K562 (cell line): Measurements from ENCODE around the gene SOWAHB. TPM values are rescaled to one million over a fixed set of nuclear protein-coding genes. Genes with fewer than 3 reads are reported as not detected.

Source experiments
- BRD4 ChIP-seq: fragments of 200-600 bp; sonication (generic); IDR thresholded peaks from 2 replicates; pipeline ENCODE4 v1.6.1; 2017; ENCODE audit warnings: inconsistent platforms
- DNMT1 ChIP-seq: fragments of 450-650 bp; IDR thresholded peaks from 2 replicates; pipeline ENCODE4 v1.6.1; 2016; ENCODE audit warnings: antibody characterized with exemption, mild to moderate bottlenecking
- EZH2 ChIP-seq: IDR thresholded peaks from 2 replicates; pipeline ENCODE4 v1.6.1; 2012; ENCODE audit warnings: low read depth, mild to moderate bottlenecking, inconsistent platforms, low read length, borderline replicate concordance
- HDAC3 ChIP-seq: fragments of 450-650 bp; IDR thresholded peaks from 2 replicates; pipeline ENCODE4 v1.6.1; 2018; ENCODE audit warnings: borderline replicate concordance, mild to moderate bottlenecking, moderate library complexity; ENCODE audit not compliant: partially characterized antibody
- LEF1 ChIP-seq: fragments of 450-650 bp; IDR thresholded peaks from 2 replicates; pipeline ENCODE4 v1.6.1; 2016; ENCODE audit warnings: mild to moderate bottlenecking
- MTA2 ChIP-seq: fragments of 450-650 bp; IDR thresholded peaks from 2 replicates; pipeline ENCODE4 v1.6.1; 2016; ENCODE audit warnings: low read depth
- MTA3 ChIP-seq: fragments of 450-650 bp; formaldehyde crosslinking; IDR thresholded peaks from 2 replicates; pipeline ENCODE4 v1.6.1; 2017; ENCODE audit warnings: mild to moderate bottlenecking, borderline replicate concordance
- PHTF2 ChIP-seq: fragments of 250-450 bp; sonication (Bioruptor Pico); IDR thresholded peaks from 2 replicates; pipeline ENCODE4 v1.5.0; 2021; ENCODE audit warnings: mild to moderate bottlenecking
- TAF9B ChIP-seq: fragments of 450-650 bp; IDR thresholded peaks from 2 replicates; pipeline ENCODE4 v1.6.1; 2018; ENCODE audit warnings: mild to moderate bottlenecking; ENCODE audit not compliant: partially characterized antibody
- XRCC5 ChIP-seq: fragments of 200-400 bp; formaldehyde crosslinking; IDR thresholded peaks from 2 replicates; pipeline ENCODE4 v1.6.1; 2017; ENCODE audit warnings: low read depth, mild to moderate bottlenecking, low read length
- ZNF347 ChIP-seq: fragments of 450-650 bp; formaldehyde crosslinking; IDR thresholded peaks from 2 replicates; pipeline ENCODE4 v1.4.0; 2020; ENCODE audit warnings: low read depth, mild to moderate bottlenecking, moderate library complexity
- polyA plus RNA-seq, 8 experiments: library from polyadenylated mRNA; depleted of rRNA in 4 of 8; stranded (reverse) in 5 of 8; unstranded in 3 of 8; fragments of >200 nt; fragmentation: Nextera tagmentation in 2 of 8; fragmentation: Illumina TruSeq in 1 of 8; extraction: Ambion mirVana in 2 of 8; extraction: Trizol in 1 of 8; gene quantifications; 2 replicates each; pipeline versions ENCODE4 v1.2.1 to v1.2.3, GENCODE V29; 2011 to 2014; ENCODE audit warnings: inconsistent platforms in 1 of 8, missing spikeins in 1 of 8
- total RNA-seq, 7 experiments: library from RNA; depleted of rRNA in 6 of 7; stranded (reverse); fragments of >200 nt in 6 of 7; fragmentation: Illumina TruSeq in 2 of 7; extraction: Trizol in 2 of 7; gene quantifications; 2 replicates each; pipeline versions ENCODE4 v1.2.1 to v1.2.3, GENCODE V29; 2011 to 2021; ENCODE audit warnings: low replicate concordance in 1 of 7
- TF ChIP-seq, protein P1 (sequence below), 2 experiments: fragments of 450-650 bp; formaldehyde crosslinking in 1 of 2; IDR thresholded peaks; 2 replicates each; pipeline versions ENCODE4 v1.4.0 to v1.6.1; 2014 to 2020; ENCODE audit warnings: mild to moderate bottlenecking in 2 of 2, borderline replicate concordance in 1 of 2, low read depth in 1 of 2
- TF ChIP-seq, protein P2 (sequence below): sonication (generic); IDR thresholded peaks from 2 replicates; pipeline ENCODE4 v1.6.1; 2016
- TF ChIP-seq, protein P3 (sequence below), 2 experiments: fragments of 450-650 bp in 1 of 2; sonication (generic) in 1 of 2; formaldehyde crosslinking; conservative IDR thresholded peaks; 2 replicates each; pipeline versions ENCODE4 v1.4.0 to v1.8.1; 2020 to 2022; ENCODE audit warnings: mild to moderate bottlenecking in 1 of 2, missing genetic modification reagents in 1 of 2
- TF ChIP-seq, protein P4 (sequence below): fragments of 450-650 bp; IDR thresholded peaks from 2 replicates; pipeline ENCODE4 v1.6.1; 2018; ENCODE audit not compliant: partially characterized antibody

The SOWAHB gene
- total and polyA plus RNA-seq, 9 of the 15 experiments (the other 6 are each of a cell fraction or from before 2014, with no cell fraction given), result not detected

- TF ChIP-seq, protein P1, sequence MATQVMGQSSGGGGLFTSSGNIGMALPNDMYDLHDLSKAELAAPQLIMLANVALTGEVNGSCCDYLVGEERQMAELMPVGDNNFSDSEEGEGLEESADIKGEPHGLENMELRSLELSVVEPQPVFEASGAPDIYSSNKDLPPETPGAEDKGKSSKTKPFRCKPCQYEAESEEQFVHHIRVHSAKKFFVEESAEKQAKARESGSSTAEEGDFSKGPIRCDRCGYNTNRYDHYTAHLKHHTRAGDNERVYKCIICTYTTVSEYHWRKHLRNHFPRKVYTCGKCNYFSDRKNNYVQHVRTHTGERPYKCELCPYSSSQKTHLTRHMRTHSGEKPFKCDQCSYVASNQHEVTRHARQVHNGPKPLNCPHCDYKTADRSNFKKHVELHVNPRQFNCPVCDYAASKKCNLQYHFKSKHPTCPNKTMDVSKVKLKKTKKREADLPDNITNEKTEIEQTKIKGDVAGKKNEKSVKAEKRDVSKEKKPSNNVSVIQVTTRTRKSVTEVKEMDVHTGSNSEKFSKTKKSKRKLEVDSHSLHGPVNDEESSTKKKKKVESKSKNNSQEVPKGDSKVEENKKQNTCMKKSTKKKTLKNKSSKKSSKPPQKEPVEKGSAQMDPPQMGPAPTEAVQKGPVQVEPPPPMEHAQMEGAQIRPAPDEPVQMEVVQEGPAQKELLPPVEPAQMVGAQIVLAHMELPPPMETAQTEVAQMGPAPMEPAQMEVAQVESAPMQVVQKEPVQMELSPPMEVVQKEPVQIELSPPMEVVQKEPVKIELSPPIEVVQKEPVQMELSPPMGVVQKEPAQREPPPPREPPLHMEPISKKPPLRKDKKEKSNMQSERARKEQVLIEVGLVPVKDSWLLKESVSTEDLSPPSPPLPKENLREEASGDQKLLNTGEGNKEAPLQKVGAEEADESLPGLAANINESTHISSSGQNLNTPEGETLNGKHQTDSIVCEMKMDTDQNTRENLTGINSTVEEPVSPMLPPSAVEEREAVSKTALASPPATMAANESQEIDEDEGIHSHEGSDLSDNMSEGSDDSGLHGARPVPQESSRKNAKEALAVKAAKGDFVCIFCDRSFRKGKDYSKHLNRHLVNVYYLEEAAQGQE (IDR thresholded peaks at IDR 0.05; ENCODE audit: borderline replicate concordance), result peak; percentile 30; the same call in 1 of the 2 replicates
- TF ChIP-seq, protein P1 (CRISPR knock-in tag; IDR thresholded peaks at IDR 0.05; ENCODE audit: low read depth), result no peak
- TF ChIP-seq XRCC5 (no peak), HDAC3 (no peak), BRD4 (no peak), MTA2 (0 out of 2 replicates have a peak, but pooled peaks have one; percentile 8), DNMT1 (no peak), MTA3 (0 out of 2 replicates have a peak, but pooled peaks have one; percentile 38), TAF9B (peak; percentile 45), ZNF347 (CRISPR knock-in tag) (no peak), PHTF2 (CRISPR knock-in tag) (no peak), EZH2 (no peak), LEF1 (0 out of 2 replicates have a peak, but pooled peaks have one; percentile 15)
- TF ChIP-seq, protein P2, sequence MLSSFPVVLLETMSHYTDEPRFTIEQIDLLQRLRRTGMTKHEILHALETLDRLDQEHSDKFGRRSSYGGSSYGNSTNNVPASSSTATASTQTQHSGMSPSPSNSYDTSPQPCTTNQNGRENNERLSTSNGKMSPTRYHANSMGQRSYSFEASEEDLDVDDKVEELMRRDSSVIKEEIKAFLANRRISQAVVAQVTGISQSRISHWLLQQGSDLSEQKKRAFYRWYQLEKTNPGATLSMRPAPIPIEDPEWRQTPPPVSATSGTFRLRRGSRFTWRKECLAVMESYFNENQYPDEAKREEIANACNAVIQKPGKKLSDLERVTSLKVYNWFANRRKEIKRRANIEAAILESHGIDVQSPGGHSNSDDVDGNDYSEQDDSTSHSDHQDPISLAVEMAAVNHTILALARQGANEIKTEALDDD, result peak; percentile 57; the same call in 1 of the 2 replicates
- TF ChIP-seq, protein P3, sequence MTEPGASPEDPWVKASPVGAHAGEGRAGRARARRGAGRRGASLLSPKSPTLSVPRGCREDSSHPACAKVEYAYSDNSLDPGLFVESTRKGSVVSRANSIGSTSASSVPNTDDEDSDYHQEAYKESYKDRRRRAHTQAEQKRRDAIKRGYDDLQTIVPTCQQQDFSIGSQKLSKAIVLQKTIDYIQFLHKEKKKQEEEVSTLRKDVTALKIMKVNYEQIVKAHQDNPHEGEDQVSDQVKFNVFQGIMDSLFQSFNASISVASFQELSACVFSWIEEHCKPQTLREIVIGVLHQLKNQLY (CRISPR knock-in tag; conservative IDR thresholded peaks at IDR 0.05), result no peak
- TF ChIP-seq, protein P4, sequence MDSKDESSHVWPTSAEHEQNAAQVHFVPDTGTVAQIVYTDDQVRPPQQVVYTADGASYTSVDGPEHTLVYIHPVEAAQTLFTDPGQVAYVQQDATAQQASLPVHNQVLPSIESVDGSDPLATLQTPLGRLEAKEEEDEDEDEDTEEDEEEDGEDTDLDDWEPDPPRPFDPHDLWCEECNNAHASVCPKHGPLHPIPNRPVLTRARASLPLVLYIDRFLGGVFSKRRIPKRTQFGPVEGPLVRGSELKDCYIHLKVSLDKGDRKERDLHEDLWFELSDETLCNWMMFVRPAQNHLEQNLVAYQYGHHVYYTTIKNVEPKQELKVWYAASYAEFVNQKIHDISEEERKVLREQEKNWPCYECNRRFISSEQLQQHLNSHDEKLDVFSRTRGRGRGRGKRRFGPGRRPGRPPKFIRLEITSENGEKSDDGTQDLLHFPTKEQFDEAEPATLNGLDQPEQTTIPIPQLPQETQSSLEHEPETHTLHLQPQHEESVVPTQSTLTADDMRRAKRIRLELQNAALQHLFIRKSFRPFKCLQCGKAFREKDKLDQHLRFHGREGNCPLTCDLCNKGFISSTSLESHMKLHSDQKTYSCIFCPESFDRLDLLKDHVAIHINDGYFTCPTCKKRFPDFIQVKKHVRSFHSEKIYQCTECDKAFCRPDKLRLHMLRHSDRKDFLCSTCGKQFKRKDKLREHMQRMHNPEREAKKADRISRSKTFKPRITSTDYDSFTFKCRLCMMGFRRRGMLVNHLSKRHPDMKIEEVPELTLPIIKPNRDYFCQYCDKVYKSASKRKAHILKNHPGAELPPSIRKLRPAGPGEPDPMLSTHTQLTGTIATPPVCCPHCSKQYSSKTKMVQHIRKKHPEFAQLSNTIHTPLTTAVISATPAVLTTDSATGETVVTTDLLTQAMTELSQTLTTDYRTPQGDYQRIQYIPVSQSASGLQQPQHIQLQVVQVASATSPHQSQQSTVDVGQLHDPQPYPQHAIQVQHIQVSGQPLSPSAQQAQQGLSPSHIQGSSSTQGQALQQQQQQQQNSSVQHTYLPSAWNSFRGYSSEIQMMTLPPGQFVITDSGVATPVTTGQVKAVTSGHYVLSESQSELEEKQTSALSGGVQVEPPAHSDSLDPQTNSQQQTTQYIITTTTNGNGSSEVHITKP, result peak; percentile 83
These were observed 45.2 kb upstream of the SOWAHB start (continued) for GRCh38 chr4:76943129-76943620.
